GM12872 (cell line): Measurements from ENCODE around the gene GART.

Experiments used
- TF ChIP-seq, protein P1 (sequence below): IDR thresholded peaks from 3 replicates; pipeline ENCODE4 v1.5.1; 2011; ENCODE audit warnings: low read depth, mild to moderate bottlenecking, low read length, moderate library complexity; ENCODE audit not compliant: insufficient read depth

GART gene

DNA sequence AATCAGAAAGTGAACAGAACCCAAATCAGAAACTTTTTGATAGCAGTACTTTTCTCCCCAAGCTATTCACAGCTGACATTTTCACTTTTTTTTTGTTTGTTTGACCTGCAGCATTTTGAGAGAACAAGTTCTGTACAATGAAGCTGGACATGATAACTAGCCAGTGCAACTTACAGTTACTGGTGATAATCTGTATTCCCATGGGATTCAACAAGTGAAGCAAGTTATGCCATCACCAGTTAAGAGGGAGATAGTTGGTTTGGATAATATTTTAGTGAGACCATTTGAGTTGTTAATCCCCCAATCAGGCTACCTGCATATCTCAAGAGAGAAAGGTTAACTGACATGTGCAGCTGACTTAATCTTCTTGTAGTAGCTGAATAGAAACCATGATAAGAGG is 19.0 kb upstream of the GART start:
- TF ChIP-seq, protein P1, sequence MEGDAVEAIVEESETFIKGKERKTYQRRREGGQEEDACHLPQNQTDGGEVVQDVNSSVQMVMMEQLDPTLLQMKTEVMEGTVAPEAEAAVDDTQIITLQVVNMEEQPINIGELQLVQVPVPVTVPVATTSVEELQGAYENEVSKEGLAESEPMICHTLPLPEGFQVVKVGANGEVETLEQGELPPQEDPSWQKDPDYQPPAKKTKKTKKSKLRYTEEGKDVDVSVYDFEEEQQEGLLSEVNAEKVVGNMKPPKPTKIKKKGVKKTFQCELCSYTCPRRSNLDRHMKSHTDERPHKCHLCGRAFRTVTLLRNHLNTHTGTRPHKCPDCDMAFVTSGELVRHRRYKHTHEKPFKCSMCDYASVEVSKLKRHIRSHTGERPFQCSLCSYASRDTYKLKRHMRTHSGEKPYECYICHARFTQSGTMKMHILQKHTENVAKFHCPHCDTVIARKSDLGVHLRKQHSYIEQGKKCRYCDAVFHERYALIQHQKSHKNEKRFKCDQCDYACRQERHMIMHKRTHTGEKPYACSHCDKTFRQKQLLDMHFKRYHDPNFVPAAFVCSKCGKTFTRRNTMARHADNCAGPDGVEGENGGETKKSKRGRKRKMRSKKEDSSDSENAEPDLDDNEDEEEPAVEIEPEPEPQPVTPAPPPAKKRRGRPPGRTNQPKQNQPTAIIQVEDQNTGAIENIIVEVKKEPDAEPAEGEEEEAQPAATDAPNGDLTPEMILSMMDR, result no peak

DNA sequence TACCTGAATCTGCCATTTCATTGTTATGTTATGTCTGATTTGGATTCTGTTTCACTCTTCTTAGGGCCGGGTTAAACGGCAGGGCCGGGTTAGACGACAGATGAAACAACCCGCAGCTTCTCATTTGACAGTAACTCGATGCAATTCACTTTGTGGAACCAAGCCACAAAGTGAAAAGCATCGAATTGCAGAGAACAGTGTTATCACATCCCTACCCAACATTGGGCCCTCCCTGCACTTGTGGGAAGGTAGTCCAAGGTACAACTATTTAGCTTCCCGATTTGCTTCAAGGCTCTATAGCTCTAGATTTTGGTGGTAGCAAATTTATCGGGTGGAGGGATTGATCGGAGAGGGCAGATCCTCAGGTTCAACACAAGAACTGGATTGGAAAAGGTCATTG is 17.9 kb upstream of the GART start:
- TF ChIP-seq, protein P1, result no peak

DNA sequence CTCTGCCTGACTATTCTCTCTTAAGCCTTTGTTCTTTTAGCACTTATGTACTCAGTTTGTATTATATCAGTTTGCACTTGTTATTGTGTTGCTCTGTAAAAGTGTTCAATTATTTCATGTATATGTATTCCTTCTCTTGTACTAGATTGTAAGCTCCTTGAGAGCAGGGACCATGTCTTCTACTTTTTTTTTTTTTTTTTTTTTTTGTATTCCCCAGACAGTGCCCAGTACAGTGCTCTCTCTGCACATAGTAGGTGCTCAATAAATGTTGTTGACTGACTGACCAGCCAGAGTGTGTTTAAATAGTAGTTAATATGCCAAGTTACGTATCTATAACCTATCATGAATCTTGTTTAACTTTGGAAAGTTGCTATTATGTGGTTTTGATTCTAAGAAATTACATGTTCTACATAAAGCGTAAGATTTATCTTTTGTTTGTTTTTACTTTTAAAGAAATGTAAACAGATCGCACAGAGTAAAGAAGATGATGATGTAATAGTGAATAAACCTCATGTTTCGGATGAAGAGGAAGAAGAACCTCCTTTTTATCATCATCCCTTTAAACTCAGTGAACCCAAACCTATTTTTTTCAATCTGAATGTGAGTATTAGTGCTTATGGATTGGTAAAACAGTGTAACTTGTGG is 17.0 kb upstream of the GART start:
- TF ChIP-seq, protein P1, result no peak

DNA sequence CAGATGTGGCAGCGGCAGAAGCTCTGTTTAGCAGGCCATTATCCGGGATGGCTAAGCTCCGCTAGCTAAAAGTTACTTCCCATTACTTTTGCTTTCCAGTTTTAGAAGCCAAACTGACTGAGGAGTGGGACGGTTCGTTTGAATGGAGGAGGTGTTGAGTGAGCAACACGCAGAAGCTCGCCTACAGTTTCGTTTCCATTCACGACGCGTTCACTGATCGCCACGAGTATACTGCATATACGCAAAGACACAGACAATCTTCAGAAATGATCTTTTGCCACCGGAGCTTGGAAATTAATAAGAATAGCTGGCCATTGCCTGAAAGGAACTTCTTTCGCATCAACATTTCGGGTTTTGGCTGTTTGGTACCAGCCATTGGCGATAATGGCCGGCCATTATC is 15.5 kb upstream of the GART start:
- TF ChIP-seq, protein P1, result no peak

DNA sequence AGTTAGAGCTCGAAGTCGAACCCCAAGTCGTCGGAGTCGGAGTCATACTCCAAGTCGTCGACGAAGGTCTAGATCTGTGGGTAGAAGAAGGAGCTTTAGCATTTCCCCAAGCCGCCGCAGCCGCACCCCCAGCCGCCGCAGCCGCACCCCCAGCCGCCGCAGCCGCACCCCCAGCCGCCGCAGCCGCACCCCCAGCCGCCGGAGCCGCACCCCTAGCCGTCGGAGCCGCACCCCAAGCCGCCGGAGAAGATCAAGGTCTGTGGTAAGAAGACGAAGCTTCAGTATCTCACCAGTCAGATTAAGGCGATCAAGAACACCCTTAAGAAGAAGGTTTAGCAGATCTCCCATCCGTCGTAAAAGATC is 13.0 kb upstream of the GART start:
- TF ChIP-seq, protein P1, result no peak

DNA sequence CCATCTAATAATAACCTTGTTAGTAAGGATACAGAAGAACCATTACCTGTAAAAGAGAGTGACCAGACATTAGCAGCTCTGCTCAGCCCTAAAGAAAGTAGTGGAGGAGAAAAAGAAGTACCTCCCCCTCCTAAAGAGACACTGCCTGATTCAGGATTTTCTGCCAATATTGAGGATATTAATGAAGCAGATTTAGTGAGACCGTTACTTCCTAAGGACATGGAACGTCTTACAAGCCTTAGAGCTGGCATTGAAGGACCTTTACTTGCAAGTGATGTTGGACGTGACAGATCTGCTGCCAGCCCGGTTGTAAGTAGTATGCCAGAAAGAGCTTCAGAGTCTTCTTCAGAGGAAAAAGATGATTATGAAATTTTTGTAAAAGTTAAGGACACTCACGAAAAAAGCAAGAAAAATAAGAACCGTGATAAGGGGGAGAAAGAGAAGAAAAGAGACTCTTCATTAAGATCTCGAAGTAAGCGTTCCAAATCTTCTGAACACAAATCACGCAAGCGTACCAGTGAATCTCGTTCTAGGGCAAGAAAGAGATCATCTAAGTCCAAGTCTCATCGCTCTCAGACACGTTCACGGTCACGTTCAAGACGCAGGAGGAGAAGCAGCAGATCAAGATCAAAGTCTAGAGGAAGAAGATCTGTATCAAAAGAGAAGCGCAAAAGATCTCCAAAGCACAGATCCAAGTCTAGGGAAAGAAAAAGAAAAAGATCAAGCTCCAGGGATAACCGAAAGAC is 12.5 kb upstream of the GART start:
- TF ChIP-seq, protein P1, result no peak

DNA sequence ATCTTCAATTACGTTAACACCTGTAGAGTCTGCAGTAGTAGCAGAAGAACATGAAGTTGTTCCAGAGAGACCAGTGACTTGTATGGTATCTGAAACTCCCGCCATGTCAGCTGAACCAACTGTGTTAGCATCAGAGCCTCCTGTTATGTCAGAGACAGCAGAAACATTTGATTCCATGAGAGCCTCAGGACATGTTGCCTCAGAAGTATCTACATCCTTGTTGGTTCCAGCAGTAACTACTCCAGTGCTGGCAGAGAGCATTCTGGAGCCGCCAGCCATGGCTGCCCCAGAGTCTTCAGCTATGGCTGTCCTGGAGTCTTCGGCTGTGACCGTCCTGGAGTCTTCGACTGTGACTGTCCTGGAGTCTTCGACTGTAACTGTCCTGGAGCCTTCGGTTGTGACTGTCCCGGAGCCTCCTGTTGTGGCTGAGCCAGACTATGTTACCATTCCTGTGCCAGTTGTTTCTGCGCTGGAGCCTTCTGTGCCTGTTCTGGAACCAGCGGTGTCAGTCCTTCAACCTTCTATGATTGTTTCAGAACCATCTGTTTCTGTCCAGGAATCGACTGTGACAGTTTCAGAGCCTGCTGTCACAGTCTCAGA is 11.2 kb upstream of the GART start:
- TF ChIP-seq, protein P1, result no peak
